Adrenal gland (tissue), 5 donors: ENCODE data around the gene WWTR1.

Experiments used
- CTCF ChIP-seq, 6 experiments: fragments of 450-650 bp in 4 of 6; fragments of 200-600 bp in 2 of 6; sonication (generic) in 1 of 6; IDR thresholded peaks; 1 replicate in 5 of 6; 2 replicates in 1 of 6; pipeline versions ENCODE4 v1.5.1 to v1.8.0; 2016 to 2021; ENCODE audit warnings: antibody characterized with exemption in 6 of 6, mild to moderate bottlenecking in 2 of 6, moderate library complexity in 1 of 6
- POLR2A ChIP-seq, 2 donors: fragments of 450-650 bp; IDR thresholded peaks; one replicate each; pipeline ENCODE4 v1.6.1; 2017; ENCODE audit warnings: antibody characterized with exemption in 2 of 2, mild to moderate bottlenecking in 2 of 2, moderate library complexity in 1 of 2
- donor health status: DM: no; HTN: no; CAD: no.

GRCh38 chr3:149512073-149512782 is 145.6 kb downstream of the WWTR1 start:
- peak; percentile 67 to 88 (median 80) for TF ChIP-seq CTCF (IDR thresholded peaks at IDR 0.05)
- TF ChIP-seq POLR2A (IDR thresholded peaks at IDR 0.05), result no peak
